GM13976 (cell line): ENCODE data around the gene SLC43A2.

ENCODE experiments used
- DNase-seq: peaks from one replicate; pipeline ENCODE4 v3.0.0; 2012; ENCODE audit warnings: low spot score
- CTCF ChIP-seq: IDR thresholded peaks from 2 replicates; pipeline ENCODE4 v1.5.1; 2012; ENCODE audit warnings: borderline replicate concordance, mild to moderate bottlenecking; ENCODE audit not compliant: insufficient read depth; ENCODE audit errors: extremely low read depth, missing control alignments, control extremely low read depth
- in situ Hi-C: fragments of 300-500 bp; cut with MboI; formaldehyde crosslinking; loops from one replicate; pipeline ENCODE4 v1.12.0; 2022; ENCODE audit warnings: low sequenced_read_pairs, mixed read lengths, inconsistent platforms; ENCODE audit not compliant: unreplicated experiment

SLC43A2 gene

GRCh38 chr17:1628856-1629503 is 346 bp upstream of the SLC43A2 start:
- TF ChIP-seq CTCF, result peak; percentile 31
- in situ Hi-C loops, result loop anchor here (5.0 kb wide), 1 partner anchor 52 kb away; no protein-coding TSS in a partner anchor
- peak; percentile 97 for DNase-seq

- TF ChIP-seq CTCF, result no peak
- in situ Hi-C loops, result loop anchor here (5.0 kb wide), 1 partner anchor 50 kb away; no protein-coding TSS in a partner anchor
- DNase-seq, result peak; percentile 66
Measured at GRCh38 chr17:1627182-1627981, 1.3 kb downstream of the SLC43A2 start.

GRCh38 chr17:1626333-1626732 is 2.3 kb downstream of the SLC43A2 start:
- in situ Hi-C loops, result loop anchor here (5.0 kb wide), 1 partner anchor 49 kb away; no protein-coding TSS in a partner anchor
- DNase-seq, result no peak
- TF ChIP-seq CTCF, result no peak

GRCh38 chr17:1625581-1625980 is 3.1 kb downstream of the SLC43A2 start:
- no peak for DNase-seq
- in situ Hi-C loops, result loop anchor here (5.0 kb wide), 1 partner anchor 48 kb away; no protein-coding TSS in a partner anchor
- TF ChIP-seq CTCF, result no peak

- no peak for DNase-seq
- in situ Hi-C loops, result loop anchor here (5.0 kb wide), 1 partner anchor 48 kb away; no protein-coding TSS in a partner anchor
- TF ChIP-seq CTCF, result no peak
Measured at GRCh38 chr17:1625053-1625452, 3.6 kb downstream of the SLC43A2 start.

- DNase-seq, result no peak
- no peak for TF ChIP-seq CTCF
- in situ Hi-C loops, result loop anchor here (5.0 kb wide), 1 partner anchor 47 kb away; no protein-coding TSS in a partner anchor
Measured at GRCh38 chr17:1624650-1625049, 4.0 kb downstream of the SLC43A2 start.
